Measurements from ENCODE around the gene SAE1. TPM values are rescaled to one million over a fixed set of nuclear protein-coding genes. Genes with fewer than 3 reads are reported as not detected.

SAE1 gene
- total and polyA plus RNA-seq, 7 donors = 50.5 to 191 (median 109) TPM

DNA sequence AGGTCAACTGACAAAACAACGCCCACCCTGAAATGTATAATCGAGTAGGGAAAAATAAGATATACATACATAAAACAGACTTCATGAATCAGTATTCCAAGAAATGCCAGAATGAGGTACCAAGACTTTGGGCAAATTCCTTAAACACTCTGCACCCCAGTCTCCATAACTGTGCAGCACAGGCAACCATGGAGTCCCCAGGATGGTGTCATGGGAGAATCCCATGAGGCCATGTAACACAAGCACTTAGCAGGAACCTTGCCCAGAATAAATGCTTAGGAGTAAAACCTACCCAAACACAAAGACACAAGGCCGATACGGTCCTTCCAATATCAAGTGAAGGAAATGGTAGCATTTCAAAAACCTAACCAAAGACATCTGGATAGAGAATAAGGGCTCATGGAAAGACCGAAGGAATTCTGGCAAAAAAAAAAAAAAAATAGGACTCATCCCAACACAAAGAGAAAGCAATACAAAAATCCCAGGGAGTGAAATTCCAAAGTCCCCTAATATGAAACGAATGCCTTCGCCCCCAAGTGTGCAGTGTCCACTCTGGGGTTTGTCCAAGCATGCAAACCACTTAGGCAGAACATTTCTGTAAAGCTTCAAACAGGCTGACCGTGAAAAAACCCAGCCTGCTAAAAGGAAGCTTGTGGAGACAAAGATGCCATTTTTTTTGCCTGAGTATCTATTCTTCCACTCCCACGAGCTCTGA is 28.1 kb upstream of the SAE1 start:
- H3K27me3 ChIP-seq = no peaks in the 10 kb centered on the region
- DNase-seq = no peak
- peak overlapping the region in 2 of 4 donors; percentile 52 for H3K27ac ChIP-seq
- peak in 2 of 4 donors; percentile 21 to 25 for TF ChIP-seq POLR2AphosphoS5 (IDR thresholded peaks at IDR 0.05)
- TF ChIP-seq, protein P1, sequence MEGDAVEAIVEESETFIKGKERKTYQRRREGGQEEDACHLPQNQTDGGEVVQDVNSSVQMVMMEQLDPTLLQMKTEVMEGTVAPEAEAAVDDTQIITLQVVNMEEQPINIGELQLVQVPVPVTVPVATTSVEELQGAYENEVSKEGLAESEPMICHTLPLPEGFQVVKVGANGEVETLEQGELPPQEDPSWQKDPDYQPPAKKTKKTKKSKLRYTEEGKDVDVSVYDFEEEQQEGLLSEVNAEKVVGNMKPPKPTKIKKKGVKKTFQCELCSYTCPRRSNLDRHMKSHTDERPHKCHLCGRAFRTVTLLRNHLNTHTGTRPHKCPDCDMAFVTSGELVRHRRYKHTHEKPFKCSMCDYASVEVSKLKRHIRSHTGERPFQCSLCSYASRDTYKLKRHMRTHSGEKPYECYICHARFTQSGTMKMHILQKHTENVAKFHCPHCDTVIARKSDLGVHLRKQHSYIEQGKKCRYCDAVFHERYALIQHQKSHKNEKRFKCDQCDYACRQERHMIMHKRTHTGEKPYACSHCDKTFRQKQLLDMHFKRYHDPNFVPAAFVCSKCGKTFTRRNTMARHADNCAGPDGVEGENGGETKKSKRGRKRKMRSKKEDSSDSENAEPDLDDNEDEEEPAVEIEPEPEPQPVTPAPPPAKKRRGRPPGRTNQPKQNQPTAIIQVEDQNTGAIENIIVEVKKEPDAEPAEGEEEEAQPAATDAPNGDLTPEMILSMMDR (IDR thresholded peaks at IDR 0.05) = no peak
- intact Hi-C loops (cut with DNase I) = no loop called here
- H3K4me1 ChIP-seq = peaks cover 0 to 73% (median 64%) of the 10 kb centered on the region in 4 donors
- 84 to 85% methylated on average over 9 of the region's 9 CpGs for WGBS, 2 donors
- H3K9me3 ChIP-seq = no peaks in the 10 kb centered on the region
- H3K36me3 ChIP-seq = no peaks in the 10 kb centered on the region
- H3K4me3 ChIP-seq = no peak overlapping the region

GRCh38 chr19:47104680-47105079 is 26.0 kb upstream of the SAE1 start:
- peaks cover 0 to 79% (median 69%) of the 10 kb centered on the region in 4 donors for H3K4me1 ChIP-seq
- intact Hi-C loops (cut with DNase I) = no loop called here
- no peak overlapping the region for H3K4me3 ChIP-seq
- TF ChIP-seq EP300 (IDR thresholded peaks at IDR 0.05) (no peak), POLR2AphosphoS5 (IDR thresholded peaks at IDR 0.05) (no peak), POLR2A (IDR thresholded peaks at IDR 0.05) (no peak)
- TF ChIP-seq, protein P1 (IDR thresholded peaks at IDR 0.05) = no peak
- H3K27me3 ChIP-seq = no peaks in the 10 kb centered on the region
- no peak for DNase-seq
- no peaks in the 10 kb centered on the region for H3K9me3 ChIP-seq
- H3K36me3 ChIP-seq = no peaks in the 10 kb centered on the region
- WGBS, 2 donors = 92 to 93% methylated on average over 9 of the region's 9 CpGs
- peak overlapping the region in 3 of 4 donors; percentile 97 to 100 (median 100) for H3K27ac ChIP-seq

- no peaks in the 10 kb centered on the region for H3K27me3 ChIP-seq
- DNase-seq = no peak
- TF ChIP-seq POLR2AphosphoS5 (IDR thresholded peaks at IDR 0.05) = no peak
- TF ChIP-seq EP300 (IDR thresholded peaks at IDR 0.05) = no peak
- TF ChIP-seq POLR2A (IDR thresholded peaks at IDR 0.05) = no peak
- TF ChIP-seq, protein P1 (IDR thresholded peaks at IDR 0.05) = no peak
- WGBS, 2 donors = 68 to 71% methylated on average over 2 of the region's 2 CpGs
- peak overlapping the region; percentile 97 to 100 (median 100) for H3K27ac ChIP-seq
- H3K36me3 ChIP-seq = no peaks in the 10 kb centered on the region
- no peaks in the 10 kb centered on the region for H3K9me3 ChIP-seq
- intact Hi-C loops (cut with DNase I) = no loop called here
- H3K4me3 ChIP-seq = no peak overlapping the region
- peaks cover 0 to 83% (median 76%) of the 10 kb centered on the region in 4 donors for H3K4me1 ChIP-seq
These were observed 24.8 kb upstream of the SAE1 start for GRCh38 chr19:47105874-47106273.

- no peaks in the 10 kb centered on the region for H3K36me3 ChIP-seq
- peak overlapping the region; percentile 97 to 100 (median 100) for H3K27ac ChIP-seq
- no peaks in the 10 kb centered on the region for H3K27me3 ChIP-seq
- TF ChIP-seq, protein P1 (IDR thresholded peaks at IDR 0.05) = no peak
- TF ChIP-seq EP300 (IDR thresholded peaks at IDR 0.05) (no peak), POLR2A (IDR thresholded peaks at IDR 0.05) (no peak), POLR2AphosphoS5 (IDR thresholded peaks at IDR 0.05) (no peak)
- no peak for DNase-seq
- 83 to 92% methylated on average over 2 of the region's 2 CpGs for WGBS, 2 donors
- H3K9me3 ChIP-seq = no peaks in the 10 kb centered on the region
- intact Hi-C loops (cut with DNase I) = no loop called here
- no peak overlapping the region for H3K4me3 ChIP-seq
- peaks cover 0 to 79% (median 74%) of the 10 kb centered on the region in 4 donors for H3K4me1 ChIP-seq
These were observed 23.8 kb upstream of the SAE1 start for GRCh38 chr19:47106821-47107201.
